M059J (cell line): ENCODE results near the gene CC2D1A. TPM values are rescaled to one million over a fixed set of nuclear protein-coding genes. Genes with fewer than 3 reads are reported as not detected.

Source experiments
- DNase-seq: peaks from one replicate; pipeline ENCODE4 v3.0.0-alpha.2; 2012; ENCODE audit warnings: low read depth
- total RNA-seq: library from RNA; depleted of rRNA; stranded (reverse); fragments of >200 nt; shearing (Covaris generic); gene quantifications from 2 replicates; pipeline ENCODE4 v1.2.3, GENCODE V29; 2014; rRNA removed

Gene CC2D1A
- total RNA-seq, 1 experiment from 2014 or later: 25.1 TPM

DNA sequence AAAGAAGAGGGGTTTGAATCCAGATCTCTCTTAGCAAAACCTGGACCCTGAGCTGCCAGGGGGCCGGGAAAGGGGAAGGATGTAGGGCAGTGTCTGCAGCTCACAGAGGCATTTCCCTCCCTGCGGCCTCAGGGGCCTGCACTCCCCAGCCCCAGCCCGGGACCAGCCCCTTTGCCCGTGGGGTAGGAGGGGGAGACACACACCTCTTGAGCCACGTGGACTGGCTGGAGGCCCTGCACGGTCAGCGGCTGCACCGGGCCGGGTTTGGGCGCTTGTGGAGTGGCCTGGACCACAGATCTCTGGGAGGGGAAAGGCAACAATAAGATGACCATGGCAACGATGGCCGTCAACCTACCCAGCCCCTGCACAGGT, 73.2 kb downstream of the CC2D1A start:
- no peak for DNase-seq

- DNase-seq: no peak
These were observed 73.7 kb downstream of the CC2D1A start for GRCh38 chr19:13979686-13980085.

GRCh38 chr19:13980340-13980739, 74.3 kb downstream of the CC2D1A start:
- DNase-seq: no peak

Other genes starting within 250 kb of the CC2D1A start
- gene MRI1, start 141.7 kb upstream of the CC2D1A start, total RNA-seq: 51.5 and 71.3 TPM in 2 replicates
- gene C19orf53, start 131.7 kb upstream of the CC2D1A start, total RNA-seq: 213 and 349 TPM in 2 replicates
- 3.6 and 12.2 TPM in 2 replicates for gene ZSWIM4, start 110.8 kb upstream of the CC2D1A start, total RNA-seq
- gene NANOS3, start 29.1 kb upstream of the CC2D1A start, total RNA-seq: not detected in 2 replicates
- gene BRME1, start 84 bp upstream of the CC2D1A start, total RNA-seq: 2.3 and 3.2 TPM in 2 replicates
- 2.8 TPM in 1 of 2 replicates, not detected in the other for gene PODNL1, start 32.2 kb downstream of the CC2D1A start, total RNA-seq
- gene DCAF15, start 46.3 kb downstream of the CC2D1A start, total RNA-seq: 14.5 and 20.9 TPM in 2 replicates
- gene RFX1, start 100.1 kb downstream of the CC2D1A start, total RNA-seq: 1.5 and 3.1 TPM in 2 replicates
- gene RLN3, start 121.9 kb downstream of the CC2D1A start, total RNA-seq: not detected in 2 replicates
- 2.3 and 4.8 TPM in 2 replicates for gene IL27RA, start 125.6 kb downstream of the CC2D1A start, total RNA-seq
- 0.64 TPM in 1 of 2 replicates, not detected in the other for gene PALM3, start 155.9 kb downstream of the CC2D1A start, total RNA-seq
- gene MISP3, start 166.6 kb downstream of the CC2D1A start, total RNA-seq: 2.2 TPM in 1 of 2 replicates, not detected in the other
- not detected in 2 replicates for gene C19orf67, start 179.6 kb downstream of the CC2D1A start, total RNA-seq
- gene SAMD1, start 184.6 kb downstream of the CC2D1A start, total RNA-seq: 10.5 and 43.2 TPM in 2 replicates
- 46.3 and 93.7 TPM in 2 replicates for gene PRKACA, start 211.6 kb downstream of the CC2D1A start, total RNA-seq
- gene ASF1B, start 230.4 kb downstream of the CC2D1A start, total RNA-seq: 117 and 169 TPM in 2 replicates